HepG2 (cell line): ENCODE data around the gene DLX5. TPM values are rescaled to one million over a fixed set of nuclear protein-coding genes. Genes with fewer than 3 reads are reported as not detected.
A peak's percentile ranks its signal among the peaks of the same experiment; 100 is the strongest.

Experiments
- ARID4A ChIP-seq: sonication (generic); formaldehyde crosslinking; IDR thresholded peaks from 2 replicates; pipeline ENCODE4 v1.5.0; 2020; ENCODE audit warnings: mild to moderate bottlenecking, missing genetic modification reagents, borderline replicate concordance
- FOXA1 ChIP-seq, 2 experiments: fragments of 450-650 bp in 1 of 2; sonication (generic) in 1 of 2; formaldehyde crosslinking in 1 of 2; IDR thresholded peaks; 2 replicates each; pipeline versions ENCODE4 v1.4.0 to v1.6.1; 2016 to 2020; ENCODE audit warnings: missing genetic modification reagents in 1 of 2
- GLMP ChIP-seq: sonication (generic); formaldehyde crosslinking; IDR thresholded peaks from 2 replicates; pipeline ENCODE4 v1.9.0; 2021; ENCODE audit warnings: missing genetic modification reagents, mild to moderate bottlenecking, borderline replicate concordance
- HMG20A ChIP-seq: IDR thresholded peaks from 2 replicates; pipeline ENCODE4 v1.6.1; 2016; ENCODE audit warnings: borderline replicate concordance
- HNF4A ChIP-seq: sonication (generic); formaldehyde crosslinking; IDR thresholded peaks from 2 replicates; pipeline ENCODE4 v1.4.0; 2020; ENCODE audit warnings: missing genetic modification reagents
- MIER3 ChIP-seq: IDR thresholded peaks from 2 replicates; pipeline ENCODE4 v1.6.1; 2016; ENCODE audit warnings: missing compliant biosample characterization, borderline replicate concordance
- MIXL1 ChIP-seq: IDR thresholded peaks from 2 replicates; pipeline ENCODE4 v1.6.1; 2016
- NFIC ChIP-seq: IDR thresholded peaks from 2 replicates; pipeline ENCODE4 v1.6.1; 2012; ENCODE audit warnings: mild to moderate bottlenecking, low read length, inconsistent platforms
- NR2F2 ChIP-seq: IDR thresholded peaks from 2 replicates; pipeline ENCODE4 v1.6.1; 2012; ENCODE audit warnings: low read depth, inconsistent platforms, borderline replicate concordance
- PPARG ChIP-seq: conservative IDR thresholded peaks from 2 replicates; pipeline ENCODE4 v1.6.1; 2016; ENCODE audit warnings: missing biosample characterization, missing genetic modification reagents
- THRA ChIP-seq: sonication (generic); formaldehyde crosslinking; IDR thresholded peaks from 2 replicates; pipeline ENCODE4 v1.4.0; 2020; ENCODE audit warnings: missing genetic modification reagents, borderline replicate concordance
- ZBTB10 ChIP-seq: sonication (generic); formaldehyde crosslinking; IDR thresholded peaks from 2 replicates; pipeline ENCODE4 v1.4.0; 2020; ENCODE audit warnings: missing genetic modification reagents, borderline replicate concordance
- ZBTB26 ChIP-seq: IDR thresholded peaks from 2 replicates; pipeline ENCODE4 v1.6.1; 2016; ENCODE audit warnings: missing compliant biosample characterization, missing genetic modification reagents, borderline replicate concordance
- ZNF224 ChIP-seq: sonication (generic); formaldehyde crosslinking; IDR thresholded peaks from 2 replicates; pipeline ENCODE4 v1.5.0; 2020; ENCODE audit warnings: mild to moderate bottlenecking, missing genetic modification reagents
- ZNF597 ChIP-seq: sonication (generic); formaldehyde crosslinking; IDR thresholded peaks from 2 replicates; pipeline ENCODE4 v1.5.0; 2020; ENCODE audit warnings: missing genetic modification reagents
- ZNF644 ChIP-seq: IDR thresholded peaks from 2 replicates; pipeline ENCODE4 v1.6.1; 2016; ENCODE audit warnings: low read depth
- ZNF839 ChIP-seq: sonication (generic); formaldehyde crosslinking; IDR thresholded peaks from 2 replicates; pipeline ENCODE4 v1.4.0; 2020; ENCODE audit warnings: missing genetic modification reagents, mild to moderate bottlenecking, borderline replicate concordance
- polyA plus RNA-seq, 8 experiments: library from polyadenylated mRNA; depleted of rRNA in 3 of 8; stranded (reverse) in 7 of 8; unstranded in 1 of 8; fragments of >200 nt; fragmentation: Illumina TruSeq in 4 of 8; extraction: Trizol in 4 of 8; gene quantifications; 2 replicates each; pipeline versions ENCODE4 v1.2.1 to v1.2.3, GENCODE V29; 2011 to 2016; ENCODE audit warnings: low read depth in 4 of 8, missing spikeins in 1 of 8, mixed read lengths in 1 of 8; ENCODE audit not compliant: insufficient read depth in 1 of 8
- total RNA-seq, 5 experiments: library from RNA; depleted of rRNA; stranded (reverse); fragments of >200 nt; fragmentation: Illumina TruSeq; extraction: Trizol; gene quantifications; 2 replicates each; pipeline ENCODE4 v1.2.3, GENCODE V29; 2016; ENCODE audit warnings: low read depth in 1 of 5

DLX5 gene
- total and polyA plus RNA-seq, 2 of the 13 experiments (the other 11 are each of a cell fraction or from before 2014, with no cell fraction given): not detected

- TF ChIP-seq ARID4A (CRISPR knock-in tag): peak; percentile 24; the same call in 1 of the 2 replicates
- peak; percentile 89; the same call in 1 of the 2 replicates for TF ChIP-seq MIER3 (CRISPR knock-in tag)
- TF ChIP-seq NR2F2: peak; percentile 99
- no peak for TF ChIP-seq FOXA1 (IDR thresholded peaks at IDR 0.05)
- peak; percentile 88 for TF ChIP-seq FOXA1 (CRISPR knock-in tag; IDR thresholded peaks at IDR 0.05)
- TF ChIP-seq NFIC: peak; percentile 92
- TF ChIP-seq PPARG (CRISPR knock-in tag): peak; percentile 100
- no peak for TF ChIP-seq GLMP (CRISPR knock-in tag)
- peak; percentile 85 for TF ChIP-seq HNF4A (CRISPR knock-in tag)
- peak; percentile 94 for TF ChIP-seq ZNF644 (CRISPR knock-in tag)
- TF ChIP-seq ZBTB26 (CRISPR knock-in tag): 0 out of 2 replicates have a peak, but pooled peaks have one; percentile 30
- peak; percentile 78 for TF ChIP-seq ZBTB10 (CRISPR knock-in tag)
- TF ChIP-seq ZNF224 (CRISPR knock-in tag): no peak
- TF ChIP-seq ZNF597: no peak
- TF ChIP-seq ZNF839 (CRISPR knock-in tag): no peak
- TF ChIP-seq HMG20A (CRISPR knock-in tag): peak; percentile 98
- peak; percentile 80; the same call in 1 of the 2 replicates for TF ChIP-seq THRA (CRISPR knock-in tag)
- TF ChIP-seq MIXL1 (CRISPR knock-in tag): peak; percentile 48; the same call in 1 of the 2 replicates
These were observed 53.9 kb downstream of the DLX5 start (continued) for GRCh38 chr7:96970739-96971138.
